NB4 (cell line): Measurements from ENCODE around the gene CTNNA2.

Source experiments
- MAX ChIP-seq: IDR thresholded peaks from 2 replicates; pipeline ENCODE4 v1.6.1; 2011; ENCODE audit warnings: low read depth, low read length
- MYC ChIP-seq: IDR thresholded peaks from 2 replicates; pipeline ENCODE4 v1.6.1; 2011; ENCODE audit warnings: low read depth, low read length
- POLR2A ChIP-seq: IDR thresholded peaks from 2 replicates; pipeline ENCODE4 v1.6.1; 2011; ENCODE audit warnings: mild to moderate bottlenecking; ENCODE audit not compliant: insufficient read length; ENCODE audit errors: extremely low read depth
- TF ChIP-seq, protein P1 (sequence below): IDR thresholded peaks from one replicate; pipeline ENCODE4 v1.5.1; 2012; ENCODE audit warnings: low read depth, low read length

DNA sequence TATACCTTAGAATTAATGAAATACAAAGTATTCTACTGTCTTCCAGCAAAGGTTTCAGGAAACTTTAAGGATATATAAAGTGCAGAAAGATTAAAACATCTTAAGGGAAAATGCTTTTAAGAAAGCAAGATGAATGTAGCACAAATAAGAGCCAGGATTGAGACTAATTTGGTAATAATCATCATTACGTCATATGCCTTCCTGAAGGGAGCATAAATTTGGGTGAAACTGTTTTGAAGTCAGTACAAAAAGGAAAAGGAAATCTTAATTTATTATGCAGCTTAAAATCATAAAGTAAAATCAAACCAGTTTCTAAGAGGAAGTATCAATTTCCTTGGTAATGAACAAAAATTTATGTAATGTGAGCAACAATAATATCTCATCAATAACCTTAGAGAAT is 221.7 kb downstream of the CTNNA2 start:
- TF ChIP-seq, protein P1, sequence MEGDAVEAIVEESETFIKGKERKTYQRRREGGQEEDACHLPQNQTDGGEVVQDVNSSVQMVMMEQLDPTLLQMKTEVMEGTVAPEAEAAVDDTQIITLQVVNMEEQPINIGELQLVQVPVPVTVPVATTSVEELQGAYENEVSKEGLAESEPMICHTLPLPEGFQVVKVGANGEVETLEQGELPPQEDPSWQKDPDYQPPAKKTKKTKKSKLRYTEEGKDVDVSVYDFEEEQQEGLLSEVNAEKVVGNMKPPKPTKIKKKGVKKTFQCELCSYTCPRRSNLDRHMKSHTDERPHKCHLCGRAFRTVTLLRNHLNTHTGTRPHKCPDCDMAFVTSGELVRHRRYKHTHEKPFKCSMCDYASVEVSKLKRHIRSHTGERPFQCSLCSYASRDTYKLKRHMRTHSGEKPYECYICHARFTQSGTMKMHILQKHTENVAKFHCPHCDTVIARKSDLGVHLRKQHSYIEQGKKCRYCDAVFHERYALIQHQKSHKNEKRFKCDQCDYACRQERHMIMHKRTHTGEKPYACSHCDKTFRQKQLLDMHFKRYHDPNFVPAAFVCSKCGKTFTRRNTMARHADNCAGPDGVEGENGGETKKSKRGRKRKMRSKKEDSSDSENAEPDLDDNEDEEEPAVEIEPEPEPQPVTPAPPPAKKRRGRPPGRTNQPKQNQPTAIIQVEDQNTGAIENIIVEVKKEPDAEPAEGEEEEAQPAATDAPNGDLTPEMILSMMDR, result no peak
- TF ChIP-seq MAX (no peak), POLR2A (no peak), MYC (no peak)
